ENCODE data around the gene PPP1R1B. TPM values are rescaled to one million over a fixed set of nuclear protein-coding genes. Genes with fewer than 3 reads are reported as not detected.

Gene PPP1R1B
- total RNA-seq, 1 experiment from 2014 or later, result not detected

- Mint-ChIP-seq H3K4me3 (ENCODE audit: unreplicated experiment) (no peak overlapping the region), H3K27ac (ENCODE audit: unreplicated experiment) (no peak overlapping the region), H3K36me3 (ENCODE audit: insufficient read depth, unreplicated experiment) (no peaks in the 10 kb centered on the region), H3K9me3 (ENCODE audit: unreplicated experiment) (no peaks in the 10 kb centered on the region), H3K4me1 (ENCODE audit: low read depth, unreplicated experiment) (peaks cover 12% of the 10 kb centered on the region), H3K27me3 (ENCODE audit: insufficient read depth, unreplicated experiment) (no peaks in the 10 kb centered on the region)
- no peak for DNase-seq
- intact Hi-C loops (cut with micrococcal nuclease; ENCODE audit: unreplicated experiment), result no loop called here
- Histone ChIP-seq H3K4me3 (ENCODE audit: low read depth, low read length) (no peak overlapping the region), H3K36me3 (ENCODE audit: control insufficient read depth, insufficient read depth, low read length) (no peaks in the 10 kb centered on the region), H3K4me1 (peaks cover 5% of the 10 kb centered on the region), H3K27me3 (replicated peaks; ENCODE audit: control insufficient read depth, insufficient read depth, low read length) (no peaks in the 10 kb centered on the region), H3K9me3 (no peaks in the 10 kb centered on the region)
- ChIA-PET POLR2A (no interaction called here), CTCF (interaction anchor here (1.0 to 3.5 kb wide), 4 partner anchors 9 to 36 kb away, joined by 3 to 27 read pairs (median 4); partner anchors contain the start of gene PNMT)
- TF ChIP-seq CTCF (IDR thresholded peaks at IDR 0.05; ENCODE audit: insufficient read depth in 1 of 2, low read depth in 1 of 2, low read length in 1 of 2, severe bottlenecking in 1 of 2, unreplicated experiment in 1 of 2), result no peak
- no TSS peak for BruUV-seq (replicated peaks)
These were observed 5.6 kb downstream of the PPP1R1B start for GRCh38 chr17:39632153-39632941.

- no peak for TF ChIP-seq CTCF (IDR thresholded peaks at IDR 0.05; ENCODE audit: insufficient read depth in 1 of 2, low read depth in 1 of 2, low read length in 1 of 2, severe bottlenecking in 1 of 2, unreplicated experiment in 1 of 2)
- intact Hi-C loops (cut with micrococcal nuclease; ENCODE audit: unreplicated experiment), result no loop called here
- Mint-ChIP-seq H3K4me1 (ENCODE audit: low read depth, unreplicated experiment) (peaks cover 23% of the 10 kb centered on the region), H3K27ac (ENCODE audit: unreplicated experiment) (no peak overlapping the region), H3K36me3 (ENCODE audit: insufficient read depth, unreplicated experiment) (no peaks in the 10 kb centered on the region), H3K27me3 (ENCODE audit: insufficient read depth, unreplicated experiment) (no peaks in the 10 kb centered on the region), H3K9me3 (ENCODE audit: unreplicated experiment) (no peaks in the 10 kb centered on the region), H3K4me3 (ENCODE audit: unreplicated experiment) (no peak overlapping the region)
- H3K4me3 ChIP-seq (ENCODE audit: low read depth, low read length), result no peak overlapping the region
- DNase-seq, result no peak
- no TSS peak for BruUV-seq (replicated peaks)
- no peaks in the 10 kb centered on the region for H3K27me3 ChIP-seq (replicated peaks; ENCODE audit: control insufficient read depth, insufficient read depth, low read length)
- POLR2A ChIA-PET, result no interaction called here
- no peaks in the 10 kb centered on the region for H3K36me3 ChIP-seq (ENCODE audit: control insufficient read depth, insufficient read depth, low read length)
- CTCF ChIA-PET, result interaction anchor here (0.6 to 2.9 kb wide), 5 partner anchors 10 to 86 kb away, joined by 3 to 17 read pairs (median 3); partner anchors contain the start of gene PGAP3
- peaks cover 5% of the 10 kb centered on the region for H3K4me1 ChIP-seq
- H3K9me3 ChIP-seq, result no peaks in the 10 kb centered on the region
These were observed 6.9 kb downstream of the PPP1R1B start for GRCh38 chr17:39633570-39634183.

GRCh38 chr17:39634384-39634871 is 7.7 kb downstream of the PPP1R1B start:
- no peak overlapping the region for H3K27ac Mint-ChIP-seq (ENCODE audit: unreplicated experiment)
- CTCF ChIA-PET, result interaction anchor here (0.6 to 2.9 kb wide), 5 partner anchors 11 to 141 kb away, joined by 3 to 17 read pairs (median 5); no protein-coding TSS in a partner anchor
- POLR2A ChIA-PET, result no interaction called here

More at GRCh38 chr17:39634384-39634871, 7.7 kb downstream of the PPP1R1B start:
- no peaks in the 10 kb centered on the region for H3K27me3 Mint-ChIP-seq (ENCODE audit: insufficient read depth, unreplicated experiment)
- peak; percentile 60 to 80 for TF ChIP-seq CTCF (IDR thresholded peaks at IDR 0.05; ENCODE audit: insufficient read depth in 1 of 2, low read depth in 1 of 2, low read length in 1 of 2, severe bottlenecking in 1 of 2, unreplicated experiment in 1 of 2)
- Histone ChIP-seq H3K27me3 (replicated peaks; ENCODE audit: control insufficient read depth, insufficient read depth, low read length) (no peaks in the 10 kb centered on the region), H3K4me1 (peaks cover 5% of the 10 kb centered on the region), H3K4me3 (ENCODE audit: low read depth, low read length) (no peak overlapping the region), H3K9me3 (no peaks in the 10 kb centered on the region), H3K36me3 (ENCODE audit: control insufficient read depth, insufficient read depth, low read length) (no peaks in the 10 kb centered on the region)
- peak in 1 of 2 experiments; percentile 57 for DNase-seq
- BruUV-seq (replicated peaks), result no TSS peak
- H3K36me3 Mint-ChIP-seq (ENCODE audit: insufficient read depth, unreplicated experiment), result no peaks in the 10 kb centered on the region
- no peak overlapping the region for H3K4me3 Mint-ChIP-seq (ENCODE audit: unreplicated experiment)
- no peaks in the 10 kb centered on the region for H3K9me3 Mint-ChIP-seq (ENCODE audit: unreplicated experiment)
- H3K4me1 Mint-ChIP-seq (ENCODE audit: low read depth, unreplicated experiment), result peaks cover 24% of the 10 kb centered on the region
- intact Hi-C loops (cut with micrococcal nuclease; ENCODE audit: unreplicated experiment), result no loop called here
